ENCODE results near the gene MAT2B. TPM values are rescaled to one million over a fixed set of nuclear protein-coding genes. Genes with fewer than 3 reads are reported as not detected.

MAT2B gene
- total and polyA plus RNA-seq, 2 of the 13 experiments (the other 11 are each of a cell fraction or from before 2014, with no cell fraction given): 20.2 to 37.1 TPM

GRCh38 chr5:163459819-163460561, 45.4 kb upstream of the MAT2B start, which contains the start of gene NUDCD2 (continued):
- TF ChIP-seq ZNF678 (CRISPR knock-in tag; IDR thresholded peaks at IDR 0.05) (no peak; the same call in 1 of the 2 replicates), ZNF550 (CRISPR knock-in tag; IDR thresholded peaks at IDR 0.05; ENCODE audit: borderline replicate concordance) (peak; percentile 90; the same call in 1 of the 2 replicates), DMTF1 (CRISPR knock-in tag; IDR thresholded peaks at IDR 0.05) (no peak), CERS6 (CRISPR knock-in tag; IDR thresholded peaks at IDR 0.05) (no peak), ZNF546 (CRISPR knock-in tag; conservative IDR thresholded peaks at IDR 0.05) (peak; percentile 79; the same call in 1 of the 2 replicates), KLF11 (CRISPR knock-in tag; IDR thresholded peaks at IDR 0.05) (peak; percentile 91; the same call in 1 of the 2 replicates), HDAC2 (CRISPR knock-in tag; IDR thresholded peaks at IDR 0.05) (peak; percentile 65), EP300 (IDR thresholded peaks at IDR 0.05; ENCODE audit: low read depth in 2 of 2, low read length in 2 of 2) (peak in 1 of 2 experiments; percentile 39; a peak in 1 of 4 replicates), EP300 (CRISPR knock-in tag; IDR thresholded peaks at IDR 0.05; ENCODE audit: borderline replicate concordance) (no peak), ZNF777 (CRISPR knock-in tag; IDR thresholded peaks at IDR 0.05) (peak; percentile 81), ZNF33A (CRISPR knock-in tag; IDR thresholded peaks at IDR 0.05; ENCODE audit: borderline replicate concordance) (no peak)
- TF ChIP-seq, protein P1, sequence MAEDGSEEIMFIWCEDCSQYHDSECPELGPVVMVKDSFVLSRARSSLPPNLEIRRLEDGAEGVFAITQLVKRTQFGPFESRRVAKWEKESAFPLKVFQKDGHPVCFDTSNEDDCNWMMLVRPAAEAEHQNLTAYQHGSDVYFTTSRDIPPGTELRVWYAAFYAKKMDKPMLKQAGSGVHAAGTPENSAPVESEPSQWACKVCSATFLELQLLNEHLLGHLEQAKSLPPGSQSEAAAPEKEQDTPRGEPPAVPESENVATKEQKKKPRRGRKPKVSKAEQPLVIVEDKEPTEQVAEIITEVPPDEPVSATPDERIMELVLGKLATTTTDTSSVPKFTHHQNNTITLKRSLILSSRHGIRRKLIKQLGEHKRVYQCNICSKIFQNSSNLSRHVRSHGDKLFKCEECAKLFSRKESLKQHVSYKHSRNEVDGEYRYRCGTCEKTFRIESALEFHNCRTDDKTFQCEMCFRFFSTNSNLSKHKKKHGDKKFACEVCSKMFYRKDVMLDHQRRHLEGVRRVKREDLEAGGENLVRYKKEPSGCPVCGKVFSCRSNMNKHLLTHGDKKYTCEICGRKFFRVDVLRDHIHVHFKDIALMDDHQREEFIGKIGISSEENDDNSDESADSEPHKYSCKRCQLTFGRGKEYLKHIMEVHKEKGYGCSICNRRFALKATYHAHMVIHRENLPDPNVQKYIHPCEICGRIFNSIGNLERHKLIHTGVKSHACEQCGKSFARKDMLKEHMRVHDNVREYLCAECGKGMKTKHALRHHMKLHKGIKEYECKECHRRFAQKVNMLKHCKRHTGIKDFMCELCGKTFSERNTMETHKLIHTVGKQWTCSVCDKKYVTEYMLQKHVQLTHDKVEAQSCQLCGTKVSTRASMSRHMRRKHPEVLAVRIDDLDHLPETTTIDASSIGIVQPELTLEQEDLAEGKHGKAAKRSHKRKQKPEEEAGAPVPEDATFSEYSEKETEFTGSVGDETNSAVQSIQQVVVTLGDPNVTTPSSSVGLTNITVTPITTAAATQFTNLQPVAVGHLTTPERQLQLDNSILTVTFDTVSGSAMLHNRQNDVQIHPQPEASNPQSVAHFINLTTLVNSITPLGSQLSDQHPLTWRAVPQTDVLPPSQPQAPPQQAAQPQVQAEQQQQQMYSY (CRISPR knock-in tag; IDR thresholded peaks at IDR 0.05): peak; percentile 41; the same call in 1 of the 2 replicates
- TF ChIP-seq, protein P2, sequence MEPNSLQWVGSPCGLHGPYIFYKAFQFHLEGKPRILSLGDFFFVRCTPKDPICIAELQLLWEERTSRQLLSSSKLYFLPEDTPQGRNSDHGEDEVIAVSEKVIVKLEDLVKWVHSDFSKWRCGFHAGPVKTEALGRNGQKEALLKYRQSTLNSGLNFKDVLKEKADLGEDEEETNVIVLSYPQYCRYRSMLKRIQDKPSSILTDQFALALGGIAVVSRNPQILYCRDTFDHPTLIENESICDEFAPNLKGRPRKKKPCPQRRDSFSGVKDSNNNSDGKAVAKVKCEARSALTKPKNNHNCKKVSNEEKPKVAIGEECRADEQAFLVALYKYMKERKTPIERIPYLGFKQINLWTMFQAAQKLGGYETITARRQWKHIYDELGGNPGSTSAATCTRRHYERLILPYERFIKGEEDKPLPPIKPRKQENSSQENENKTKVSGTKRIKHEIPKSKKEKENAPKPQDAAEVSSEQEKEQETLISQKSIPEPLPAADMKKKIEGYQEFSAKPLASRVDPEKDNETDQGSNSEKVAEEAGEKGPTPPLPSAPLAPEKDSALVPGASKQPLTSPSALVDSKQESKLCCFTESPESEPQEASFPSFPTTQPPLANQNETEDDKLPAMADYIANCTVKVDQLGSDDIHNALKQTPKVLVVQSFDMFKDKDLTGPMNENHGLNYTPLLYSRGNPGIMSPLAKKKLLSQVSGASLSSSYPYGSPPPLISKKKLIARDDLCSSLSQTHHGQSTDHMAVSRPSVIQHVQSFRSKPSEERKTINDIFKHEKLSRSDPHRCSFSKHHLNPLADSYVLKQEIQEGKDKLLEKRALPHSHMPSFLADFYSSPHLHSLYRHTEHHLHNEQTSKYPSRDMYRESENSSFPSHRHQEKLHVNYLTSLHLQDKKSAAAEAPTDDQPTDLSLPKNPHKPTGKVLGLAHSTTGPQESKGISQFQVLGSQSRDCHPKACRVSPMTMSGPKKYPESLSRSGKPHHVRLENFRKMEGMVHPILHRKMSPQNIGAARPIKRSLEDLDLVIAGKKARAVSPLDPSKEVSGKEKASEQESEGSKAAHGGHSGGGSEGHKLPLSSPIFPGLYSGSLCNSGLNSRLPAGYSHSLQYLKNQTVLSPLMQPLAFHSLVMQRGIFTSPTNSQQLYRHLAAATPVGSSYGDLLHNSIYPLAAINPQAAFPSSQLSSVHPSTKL (CRISPR knock-in tag; IDR thresholded peaks at IDR 0.05): peak; percentile 35; the same call in 1 of the 2 replicates
- TF ChIP-seq, protein P3, sequence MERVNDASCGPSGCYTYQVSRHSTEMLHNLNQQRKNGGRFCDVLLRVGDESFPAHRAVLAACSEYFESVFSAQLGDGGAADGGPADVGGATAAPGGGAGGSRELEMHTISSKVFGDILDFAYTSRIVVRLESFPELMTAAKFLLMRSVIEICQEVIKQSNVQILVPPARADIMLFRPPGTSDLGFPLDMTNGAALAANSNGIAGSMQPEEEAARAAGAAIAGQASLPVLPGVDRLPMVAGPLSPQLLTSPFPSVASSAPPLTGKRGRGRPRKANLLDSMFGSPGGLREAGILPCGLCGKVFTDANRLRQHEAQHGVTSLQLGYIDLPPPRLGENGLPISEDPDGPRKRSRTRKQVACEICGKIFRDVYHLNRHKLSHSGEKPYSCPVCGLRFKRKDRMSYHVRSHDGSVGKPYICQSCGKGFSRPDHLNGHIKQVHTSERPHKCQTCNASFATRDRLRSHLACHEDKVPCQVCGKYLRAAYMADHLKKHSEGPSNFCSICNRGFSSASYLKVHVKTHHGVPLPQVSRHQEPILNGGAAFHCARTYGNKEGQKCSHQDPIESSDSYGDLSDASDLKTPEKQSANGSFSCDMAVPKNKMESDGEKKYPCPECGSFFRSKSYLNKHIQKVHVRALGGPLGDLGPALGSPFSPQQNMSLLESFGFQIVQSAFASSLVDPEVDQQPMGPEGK (CRISPR knock-in tag; IDR thresholded peaks at IDR 0.05): no peak
